Suprapubic skin (tissue), 4 donors: ENCODE data around the gene EXPH5.

Source experiments
- EP300 ChIP-seq: sonication (generic); formaldehyde crosslinking; IDR thresholded peaks from one replicate; pipeline ENCODE4 v1.6.1; 2017; ENCODE audit warnings: antibody characterized with exemption
- POLR2A ChIP-seq, 2 donors: fragments of 450-650 bp; IDR thresholded peaks; one replicate each; pipeline ENCODE4 v1.6.1; 2017; ENCODE audit warnings: antibody characterized with exemption in 2 of 2, mild to moderate bottlenecking in 2 of 2, moderate library complexity in 2 of 2
- POLR2AphosphoS5 ChIP-seq, 3 donors: sonication (generic); formaldehyde crosslinking; IDR thresholded peaks; one replicate each; pipeline ENCODE4 v1.6.1; 2017; ENCODE audit warnings: antibody characterized with exemption in 3 of 3
- TF ChIP-seq, protein P1 (sequence below), 2 donors: fragments of 200-600 bp in 1 of 2; fragments of 450-650 bp in 1 of 2; sonication (generic) in 1 of 2; IDR thresholded peaks; one replicate each; pipeline ENCODE4 v1.5.1; 2016 to 2019; ENCODE audit warnings: antibody characterized with exemption in 2 of 2, mild to moderate bottlenecking in 1 of 2, moderate library complexity in 1 of 2

DNA sequence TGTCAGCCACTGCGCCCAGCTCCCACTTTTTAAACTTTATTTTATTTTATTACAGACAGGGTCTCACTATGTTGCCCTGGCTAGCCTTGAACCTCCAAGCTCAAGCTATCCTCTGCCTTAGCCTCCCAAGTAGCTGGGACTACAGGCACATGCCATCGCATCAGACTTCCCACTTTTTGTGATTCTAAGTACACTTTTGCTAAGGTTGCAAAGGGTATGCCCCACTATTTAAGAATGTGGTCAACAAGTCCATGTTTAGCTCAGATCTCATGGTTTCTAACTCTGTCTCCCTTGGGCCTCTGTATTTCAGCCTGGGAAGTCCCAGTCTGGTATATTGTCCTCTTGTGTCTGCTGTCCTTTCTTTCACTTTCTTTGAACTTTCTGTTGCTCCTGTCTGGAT is 35.3 kb downstream of the EXPH5 start:
- TF ChIP-seq POLR2A (IDR thresholded peaks at IDR 0.05) (no peak), EP300 (no peak), POLR2AphosphoS5 (IDR thresholded peaks at IDR 0.05) (no peak)
- TF ChIP-seq, protein P1, sequence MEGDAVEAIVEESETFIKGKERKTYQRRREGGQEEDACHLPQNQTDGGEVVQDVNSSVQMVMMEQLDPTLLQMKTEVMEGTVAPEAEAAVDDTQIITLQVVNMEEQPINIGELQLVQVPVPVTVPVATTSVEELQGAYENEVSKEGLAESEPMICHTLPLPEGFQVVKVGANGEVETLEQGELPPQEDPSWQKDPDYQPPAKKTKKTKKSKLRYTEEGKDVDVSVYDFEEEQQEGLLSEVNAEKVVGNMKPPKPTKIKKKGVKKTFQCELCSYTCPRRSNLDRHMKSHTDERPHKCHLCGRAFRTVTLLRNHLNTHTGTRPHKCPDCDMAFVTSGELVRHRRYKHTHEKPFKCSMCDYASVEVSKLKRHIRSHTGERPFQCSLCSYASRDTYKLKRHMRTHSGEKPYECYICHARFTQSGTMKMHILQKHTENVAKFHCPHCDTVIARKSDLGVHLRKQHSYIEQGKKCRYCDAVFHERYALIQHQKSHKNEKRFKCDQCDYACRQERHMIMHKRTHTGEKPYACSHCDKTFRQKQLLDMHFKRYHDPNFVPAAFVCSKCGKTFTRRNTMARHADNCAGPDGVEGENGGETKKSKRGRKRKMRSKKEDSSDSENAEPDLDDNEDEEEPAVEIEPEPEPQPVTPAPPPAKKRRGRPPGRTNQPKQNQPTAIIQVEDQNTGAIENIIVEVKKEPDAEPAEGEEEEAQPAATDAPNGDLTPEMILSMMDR (IDR thresholded peaks at IDR 0.05) = no peak
